Mucosa of rectum (tissue), 2 donors: ENCODE data around the gene TWF1.
A peak's percentile ranks its signal among the peaks of the same experiment; 100 is the strongest.
"Not testable (repeated sequence)": the region's sequence is repeated elsewhere in the genome, so short reads cannot be mapped to it uniquely, and the experiment has no call there.

Source experiments
- H3K27ac ChIP-seq, 2 donors: one replicate each; pipeline ENCODE4 v1.7.0; 2013; ENCODE audit warnings: inconsistent platforms in 2 of 2, low read depth in 2 of 2, low read length in 2 of 2
- H3K27me3 ChIP-seq, 2 donors: one replicate each; pipeline ENCODE4 v1.7.0; 2013; ENCODE audit warnings: low read length in 2 of 2; ENCODE audit not compliant: control insufficient read depth in 2 of 2, insufficient read depth in 2 of 2
- H3K36me3 ChIP-seq, 2 donors: one replicate each; pipeline ENCODE4 v1.7.0; 2013; ENCODE audit warnings: low read length in 2 of 2; ENCODE audit not compliant: control insufficient read depth in 2 of 2, insufficient read depth in 2 of 2
- H3K4me1 ChIP-seq, 2 donors: one replicate each; pipeline ENCODE4 v1.7.0; 2013; ENCODE audit warnings: low read length in 2 of 2, mild to moderate bottlenecking in 1 of 2; ENCODE audit not compliant: control insufficient read depth in 2 of 2, insufficient read depth in 2 of 2
- H3K4me3 ChIP-seq, 2 donors: one replicate each; pipeline ENCODE4 v1.7.0; 2013; ENCODE audit warnings: low read length in 2 of 2
- H3K9ac ChIP-seq, 2 donors: one replicate each; pipeline ENCODE4 v1.7.0; 2013; ENCODE audit warnings: low read length in 2 of 2, low read depth in 1 of 2, mild to moderate bottlenecking in 1 of 2
- H3K9me3 ChIP-seq, 2 donors: one replicate each; pipeline ENCODE4 v1.7.0; 2013; ENCODE audit warnings: low read length in 2 of 2; ENCODE audit not compliant: control insufficient read depth in 2 of 2
- donor health status: healthy.
- donor health status: Normal muscosa, but diverticular disease.

TWF1 gene

DNA sequence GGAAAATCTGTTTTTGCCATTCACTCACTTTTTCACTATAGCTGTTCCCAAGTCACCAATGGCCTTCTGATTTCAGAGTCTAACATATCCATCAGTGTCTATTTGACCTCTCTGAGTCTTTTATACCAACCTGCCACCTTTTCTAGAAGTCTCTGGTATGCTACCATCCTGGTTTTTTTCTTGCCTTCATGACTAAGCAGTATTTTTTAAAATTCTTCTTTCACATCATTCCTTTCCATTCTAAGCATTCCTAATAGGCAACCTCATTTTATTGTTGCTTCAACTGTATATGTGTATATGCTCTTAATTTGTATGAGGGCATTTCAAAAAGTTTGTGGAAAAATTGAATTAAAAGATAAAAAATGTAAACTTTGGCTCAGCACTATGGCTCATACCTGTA, 42.3 kb downstream of the TWF1 start:
- Histone ChIP-seq H3K36me3 (peaks cover 2 to 8% of the 10 kb centered on the region in 2 donors), H3K4me3 (no peak overlapping the region), H3K9ac (no peak overlapping the region), H3K27ac (no peak overlapping the region), H3K9me3 (no peaks in the 10 kb centered on the region), H3K27me3 (no peaks in the 10 kb centered on the region), H3K4me1 (peaks cover 7 to 11% of the 10 kb centered on the region in 2 donors)

DNA sequence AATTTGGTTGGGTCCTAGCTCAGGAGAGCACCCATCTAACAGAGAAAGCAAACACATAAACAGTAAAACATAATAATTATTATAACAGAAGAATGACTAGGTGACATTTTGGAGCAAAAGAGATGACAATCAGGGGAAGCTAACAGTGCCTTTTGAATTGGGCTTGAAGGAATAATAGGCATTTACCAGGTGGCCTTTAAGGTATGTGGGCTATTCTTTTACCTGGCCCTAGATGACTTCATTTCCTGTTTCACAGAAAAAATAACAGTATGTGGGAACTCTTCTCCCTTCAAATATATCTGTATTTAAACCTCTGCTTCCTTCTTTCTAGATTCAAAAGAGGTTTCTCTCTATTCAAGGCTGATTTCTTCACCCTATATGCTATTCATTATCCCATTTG, 43.5 kb downstream of the TWF1 start:
- H3K27ac ChIP-seq = no peak overlapping the region
- no peak overlapping the region for H3K4me3 ChIP-seq
- H3K27me3 ChIP-seq = no peaks in the 10 kb centered on the region
- no peaks in the 10 kb centered on the region for H3K36me3 ChIP-seq
- H3K9me3 ChIP-seq = no peaks in the 10 kb centered on the region
- no peak overlapping the region for H3K9ac ChIP-seq
- peaks cover 13 to 17% of the 10 kb centered on the region in 2 donors for H3K4me1 ChIP-seq

DNA sequence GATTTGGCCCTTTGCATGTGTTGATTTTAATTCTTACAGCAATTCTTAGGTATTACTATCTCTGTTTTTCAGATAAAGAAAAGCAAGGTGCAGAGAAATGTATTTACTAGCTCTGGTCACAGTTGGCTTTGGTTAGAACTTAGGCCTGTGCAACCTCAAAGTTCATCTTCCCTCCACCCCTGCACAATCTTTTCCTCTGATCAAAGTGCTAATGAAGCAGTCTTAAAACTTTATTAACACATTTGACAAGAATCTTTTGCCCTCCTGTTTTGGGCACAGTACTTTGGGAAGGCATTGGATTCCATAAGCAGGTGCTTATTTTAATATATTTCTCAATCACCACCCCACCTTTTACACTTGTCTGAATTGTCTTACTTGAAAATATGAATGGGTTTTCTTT, 44.6 kb downstream of the TWF1 start:
- no peaks in the 10 kb centered on the region for H3K27me3 ChIP-seq
- no peaks in the 10 kb centered on the region for H3K9me3 ChIP-seq
- peaks cover 15 to 18% of the 10 kb centered on the region in 2 donors for H3K4me1 ChIP-seq
- H3K27ac ChIP-seq = no peak overlapping the region
- no peaks in the 10 kb centered on the region for H3K36me3 ChIP-seq
- no peak overlapping the region for H3K9ac ChIP-seq
- H3K4me3 ChIP-seq = no peak overlapping the region

DNA sequence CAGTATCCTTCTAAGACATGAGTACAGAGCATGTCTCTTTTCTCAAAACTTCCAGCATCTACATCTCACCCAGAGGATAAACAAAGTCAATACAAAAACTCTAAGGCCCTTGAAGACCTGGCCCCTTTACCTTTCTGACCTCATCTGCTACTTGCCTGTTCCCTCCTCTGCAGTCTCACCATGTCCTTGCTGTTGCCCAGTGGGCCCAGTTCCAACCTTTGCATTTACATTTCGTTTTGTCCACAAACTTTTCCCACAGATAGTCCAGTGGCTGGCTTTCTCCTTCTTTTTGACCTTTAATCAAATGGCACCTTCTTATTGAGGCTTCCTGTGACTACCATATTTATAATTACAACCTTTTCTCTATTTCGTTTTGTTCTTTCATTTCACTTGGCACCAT, 45.7 kb downstream of the TWF1 start:
- H3K36me3 ChIP-seq = no peaks in the 10 kb centered on the region
- peaks cover 15 to 18% of the 10 kb centered on the region in 2 donors for H3K4me1 ChIP-seq
- no peak overlapping the region for H3K27ac ChIP-seq
- H3K9ac ChIP-seq = no peak overlapping the region
- H3K4me3 ChIP-seq = peak overlapping the region in 1 of 2 donors; percentile 96
- H3K9me3 ChIP-seq = no peaks in the 10 kb centered on the region
- no peaks in the 10 kb centered on the region for H3K27me3 ChIP-seq

DNA sequence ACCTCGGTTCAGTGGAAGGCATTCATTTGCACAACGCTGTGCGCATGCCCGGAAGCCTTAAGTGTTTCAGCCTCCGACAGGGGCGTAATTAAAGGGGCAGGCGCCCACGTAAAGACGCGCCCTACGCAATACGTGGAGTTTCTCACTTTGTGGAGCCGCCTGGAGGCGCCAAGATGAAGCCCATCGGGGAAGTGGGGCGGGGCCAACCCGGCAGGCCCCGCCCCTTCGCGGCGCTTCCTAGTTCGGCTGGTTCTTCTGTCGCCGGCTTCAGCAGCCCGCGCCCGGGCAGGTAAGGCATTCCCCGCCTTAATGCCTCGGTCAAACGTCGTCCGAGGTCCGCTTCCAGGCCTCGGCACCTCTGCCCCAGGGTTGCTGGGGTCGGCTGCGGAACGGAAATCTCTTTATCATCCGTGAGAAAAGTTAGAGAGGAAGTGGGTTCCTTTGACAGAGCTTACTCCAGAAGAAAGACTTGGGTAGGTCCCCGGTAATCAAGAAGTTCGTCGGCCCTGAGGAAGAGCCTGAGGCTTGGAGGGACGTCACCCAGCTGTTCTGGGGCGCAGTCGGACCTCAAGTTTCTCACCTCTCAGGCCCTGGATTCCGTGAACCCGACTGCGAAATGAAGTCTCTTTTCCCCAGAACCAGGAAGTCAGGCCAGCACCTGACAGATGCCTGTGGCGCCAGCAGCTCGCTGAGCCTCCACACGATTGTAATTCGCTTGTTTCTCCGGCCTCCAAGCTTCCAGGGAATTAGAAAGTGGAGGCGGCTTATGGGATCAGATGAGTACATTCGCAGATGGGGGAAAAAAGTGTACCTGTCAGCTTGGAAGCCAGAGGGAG, 47.2 kb downstream of the TWF1 start, which contains the start of the genes IRAK4 and PUS7L:
IRAK4 (plus strand) TSS at position 224 of the 836 bp plus-strand sequence. CDS start 9,161 bp downstream, outside the sequence.
PUS7L (minus strand) TSS at position 63 of the 836 bp plus-strand sequence. CDS start 3,545 bp downstream, outside the sequence.
- Histone ChIP-seq H3K27me3 (no peaks in the 10 kb centered on the region), H3K36me3 (no peaks in the 10 kb centered on the region), H3K27ac (peak within 1 kb of the TSS; percentile 96), H3K4me3 (peak within 1 kb of the TSS; percentile 94 to 96), H3K9me3 (no peaks in the 10 kb centered on the region), H3K4me1 (peaks cover 15 to 18% of the 10 kb centered on the region in 2 donors), H3K9ac (peak within 1 kb of the TSS; percentile 93 to 96)

DNA sequence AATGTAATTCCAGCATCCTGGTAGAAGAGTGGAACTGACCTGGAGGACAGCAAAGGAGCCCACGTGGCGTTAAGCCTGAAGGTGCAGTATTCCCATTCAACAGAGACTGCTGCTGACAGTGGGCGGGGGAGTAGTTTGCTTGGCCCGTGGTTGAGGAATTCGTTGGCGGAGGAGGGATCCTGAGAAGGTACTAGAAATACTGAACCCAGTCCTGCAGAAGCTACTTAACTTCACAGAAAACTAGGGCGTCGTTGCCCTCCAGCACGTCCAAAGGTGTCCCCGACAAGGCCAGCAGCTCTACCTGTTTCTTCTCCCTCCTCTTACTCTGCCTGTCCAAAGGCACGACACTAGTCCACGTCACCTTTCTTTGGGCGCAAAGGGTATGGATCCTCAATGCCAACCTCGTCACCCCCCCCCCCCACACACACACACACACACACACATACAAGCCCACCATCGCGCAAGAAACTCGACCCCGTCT, 47.8 kb downstream of the TWF1 start:
- H3K9ac ChIP-seq = peak overlapping the region; percentile 61 to 78

DNA sequence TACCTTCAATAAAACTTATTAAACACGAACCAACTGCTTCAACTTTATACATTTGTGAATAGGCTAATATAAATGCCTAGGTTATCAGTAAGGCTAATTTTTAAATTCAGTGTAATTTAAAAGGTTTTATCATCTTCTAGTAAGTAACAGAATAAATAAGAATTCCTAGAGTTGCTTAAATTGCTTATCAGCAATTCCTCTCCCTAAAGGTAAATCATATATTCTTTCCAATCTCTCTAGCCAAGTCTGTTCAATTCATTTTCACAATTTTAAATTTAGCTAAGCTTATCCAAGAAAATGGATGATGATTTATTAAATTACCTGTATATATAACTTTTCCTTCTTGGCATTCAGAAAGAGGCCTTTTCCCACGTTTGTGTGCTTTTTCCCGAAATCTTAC, 52.1 kb downstream of the TWF1 start:
- H3K27me3 ChIP-seq = no peaks in the 10 kb centered on the region
- no peak overlapping the region for H3K9ac ChIP-seq
- peaks cover 7 to 8% of the 10 kb centered on the region in 2 donors for H3K4me1 ChIP-seq
- no peaks in the 10 kb centered on the region for H3K9me3 ChIP-seq
- H3K27ac ChIP-seq = no peak overlapping the region
- H3K4me3 ChIP-seq = no peak overlapping the region
- H3K36me3 ChIP-seq = no peaks in the 10 kb centered on the region

More for the DNA sequence above, 47.8 kb downstream of the TWF1 start:
- H3K4me1 ChIP-seq = peaks cover 15 to 18% of the 10 kb centered on the region in 2 donors
- no peaks in the 10 kb centered on the region for H3K27me3 ChIP-seq
- H3K27ac ChIP-seq = peak overlapping the region; percentile 96
- no peaks in the 10 kb centered on the region for H3K36me3 ChIP-seq
- H3K4me3 ChIP-seq = peak overlapping the region; percentile 85 to 96
- no peaks in the 10 kb centered on the region for H3K9me3 ChIP-seq

DNA sequence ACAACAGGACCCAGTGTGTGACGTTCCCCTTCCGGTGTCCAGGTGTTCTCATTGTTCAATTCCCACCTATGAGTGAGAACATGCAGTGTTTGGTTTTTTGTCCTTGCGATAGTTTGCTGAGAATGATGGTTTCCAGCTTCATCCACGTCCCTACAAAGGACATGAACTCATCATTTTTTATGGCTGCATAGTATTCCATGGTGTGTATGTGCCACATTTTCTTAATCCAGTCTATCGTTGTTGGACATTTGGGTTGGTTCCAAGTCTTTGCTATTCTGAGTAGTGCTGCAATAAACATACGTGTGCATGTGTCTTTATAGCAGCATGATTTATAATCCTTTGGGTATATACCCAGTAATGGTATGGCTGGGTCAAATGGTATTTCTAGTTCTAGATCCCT, 54.8 kb downstream of the TWF1 start:
- not testable (repeated sequence) for H3K27me3 ChIP-seq, H3K4me3 ChIP-seq, H3K36me3 ChIP-seq, H3K9ac ChIP-seq, H3K4me1 ChIP-seq, H3K27ac ChIP-seq, H3K9me3 ChIP-seq

DNA sequence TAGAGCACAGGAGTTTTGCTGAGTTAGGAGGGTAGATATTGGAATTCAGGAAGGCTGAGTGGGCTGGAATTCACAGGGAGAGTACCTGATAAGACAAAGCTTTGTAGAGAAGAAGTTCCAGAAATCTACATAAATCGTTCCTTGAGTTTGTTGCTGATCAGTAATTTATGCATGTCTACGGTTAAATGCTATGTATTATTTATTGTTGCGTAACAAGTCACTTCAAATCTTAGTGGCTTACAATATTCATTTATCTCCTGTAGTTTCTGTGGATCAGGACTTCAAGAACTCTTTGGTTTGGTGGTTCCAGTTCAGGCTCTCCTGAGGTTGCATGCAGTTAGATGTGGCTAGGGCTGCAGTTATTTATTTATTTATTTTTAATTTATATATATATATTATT, 55.3 kb downstream of the TWF1 start:
- Histone ChIP-seq H3K27me3 (no peaks in the 10 kb centered on the region), H3K36me3 (peaks cover 0 to 1% of the 10 kb centered on the region in 2 donors), H3K4me3 (no peak overlapping the region), H3K9me3 (no peaks in the 10 kb centered on the region), H3K9ac (no peak overlapping the region), H3K27ac (no peak overlapping the region), H3K4me1 (no peaks in the 10 kb centered on the region)

DNA sequence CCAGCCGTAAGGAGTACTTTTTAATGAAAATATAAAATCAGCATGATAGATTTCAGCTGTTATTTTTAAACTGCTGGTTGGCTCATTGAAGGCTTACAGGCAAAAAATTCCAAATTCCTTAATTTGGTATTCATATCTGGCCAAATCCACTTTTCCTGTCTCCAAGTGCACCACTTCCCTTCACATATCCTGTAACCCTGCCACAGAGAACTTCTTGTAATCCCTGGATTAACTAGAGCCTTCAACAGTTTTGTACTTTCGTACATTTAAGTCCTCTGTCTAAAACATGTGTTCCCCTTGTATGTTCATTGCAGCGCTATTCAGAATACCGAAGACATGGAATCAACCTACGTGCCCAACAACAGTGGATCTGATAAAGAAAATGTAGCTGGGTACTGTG, 57.1 kb downstream of the TWF1 start:
- Histone ChIP-seq H3K27me3 (no peaks in the 10 kb centered on the region), H3K4me1 (no peaks in the 10 kb centered on the region), H3K4me3 (no peak overlapping the region), H3K36me3 (peaks cover 8 to 9% of the 10 kb centered on the region in 2 donors), H3K9ac (no peak overlapping the region), H3K9me3 (no peaks in the 10 kb centered on the region), H3K27ac (no peak overlapping the region)
